ENCODE data around the gene RPA3. TPM values are rescaled to one million over a fixed set of nuclear protein-coding genes. Genes with fewer than 3 reads are reported as not detected.

Gene RPA3
- total RNA-seq, 1 experiment from 2014 or later = 44.2 TPM

DNA sequence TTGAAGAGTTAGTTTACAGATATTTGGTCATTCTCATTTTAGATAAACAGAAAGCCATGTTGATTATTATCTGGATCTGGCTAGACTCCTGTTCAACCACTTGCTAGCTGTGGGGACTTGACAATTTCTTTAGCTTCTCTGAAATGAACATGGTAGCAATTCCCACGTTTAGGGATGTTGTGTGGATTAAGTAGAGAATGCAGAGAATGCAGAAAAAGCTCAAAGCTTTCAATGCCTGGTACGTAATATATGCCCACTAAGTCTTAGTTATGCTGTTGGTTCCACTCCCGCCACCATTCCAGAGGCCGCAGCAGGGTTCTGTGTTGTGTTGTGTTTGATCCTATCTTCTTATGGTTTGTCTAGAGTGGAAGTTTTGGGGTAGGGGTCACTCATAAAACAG lies 39.2 kb upstream of the RPA3 start:
- BruUV-seq (replicated peaks) = no TSS peak
- ChIA-PET CTCF (interaction anchor here (1.1 to 6.6 kb wide), 5 partner anchors 61 to 539 kb away, joined by 3 to 90 read pairs (median 3); no protein-coding TSS in a partner anchor), POLR2A (interaction anchor here (1.1 to 6.7 kb wide), 3 partner anchors 38 to 213 kb away, joined by 3 to 60 read pairs (median 5); no protein-coding TSS in a partner anchor)
- no peak overlapping the region for H3K27ac Mint-ChIP-seq (ENCODE audit: low read depth, unreplicated experiment)
- no peaks in the 10 kb centered on the region for H3K9me3 Mint-ChIP-seq (ENCODE audit: unreplicated experiment)
- intact Hi-C loops (cut with micrococcal nuclease) = no loop called here
- peaks cover 16% of the 10 kb centered on the region for H3K4me1 Mint-ChIP-seq (ENCODE audit: insufficient read depth, unreplicated experiment)
- TF ChIP-seq, protein P1, sequence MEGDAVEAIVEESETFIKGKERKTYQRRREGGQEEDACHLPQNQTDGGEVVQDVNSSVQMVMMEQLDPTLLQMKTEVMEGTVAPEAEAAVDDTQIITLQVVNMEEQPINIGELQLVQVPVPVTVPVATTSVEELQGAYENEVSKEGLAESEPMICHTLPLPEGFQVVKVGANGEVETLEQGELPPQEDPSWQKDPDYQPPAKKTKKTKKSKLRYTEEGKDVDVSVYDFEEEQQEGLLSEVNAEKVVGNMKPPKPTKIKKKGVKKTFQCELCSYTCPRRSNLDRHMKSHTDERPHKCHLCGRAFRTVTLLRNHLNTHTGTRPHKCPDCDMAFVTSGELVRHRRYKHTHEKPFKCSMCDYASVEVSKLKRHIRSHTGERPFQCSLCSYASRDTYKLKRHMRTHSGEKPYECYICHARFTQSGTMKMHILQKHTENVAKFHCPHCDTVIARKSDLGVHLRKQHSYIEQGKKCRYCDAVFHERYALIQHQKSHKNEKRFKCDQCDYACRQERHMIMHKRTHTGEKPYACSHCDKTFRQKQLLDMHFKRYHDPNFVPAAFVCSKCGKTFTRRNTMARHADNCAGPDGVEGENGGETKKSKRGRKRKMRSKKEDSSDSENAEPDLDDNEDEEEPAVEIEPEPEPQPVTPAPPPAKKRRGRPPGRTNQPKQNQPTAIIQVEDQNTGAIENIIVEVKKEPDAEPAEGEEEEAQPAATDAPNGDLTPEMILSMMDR (IDR thresholded peaks at IDR 0.05; ENCODE audit: unreplicated experiment) = no peak
- H3K36me3 Mint-ChIP-seq (ENCODE audit: insufficient read depth, unreplicated experiment) = no peaks in the 10 kb centered on the region
- no peaks in the 10 kb centered on the region for H3K27me3 Mint-ChIP-seq (ENCODE audit: insufficient read depth, unreplicated experiment)
- no peak overlapping the region for H3K4me3 Mint-ChIP-seq (ENCODE audit: unreplicated experiment)
- no peak for DNase-seq (ENCODE audit: unreplicated experiment)

DNA sequence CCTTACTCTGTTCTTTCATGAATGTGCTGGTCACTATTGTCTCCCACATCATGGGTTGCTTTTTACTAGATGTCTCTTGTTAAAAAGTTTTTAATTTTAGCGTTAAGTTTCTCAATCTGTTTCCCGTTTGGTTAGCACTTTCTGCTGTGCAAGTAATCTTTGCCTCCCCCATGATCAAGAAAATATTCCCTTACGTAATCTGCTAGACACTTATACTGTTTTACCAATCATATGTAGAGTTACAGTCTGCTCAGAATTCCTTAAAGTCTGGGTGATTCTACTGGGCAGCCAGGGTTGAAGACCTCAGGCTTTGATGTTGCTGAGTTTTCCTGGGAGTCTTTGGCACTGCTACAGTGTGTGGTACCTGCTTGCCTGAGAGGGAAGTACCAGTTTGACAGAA lies 38.2 kb upstream of the RPA3 start:
- H3K4me1 Mint-ChIP-seq (ENCODE audit: insufficient read depth, unreplicated experiment) = peaks cover 11% of the 10 kb centered on the region
- TF ChIP-seq, protein P1 (IDR thresholded peaks at IDR 0.05; ENCODE audit: unreplicated experiment) = no peak
- no peak overlapping the region for H3K27ac Mint-ChIP-seq (ENCODE audit: low read depth, unreplicated experiment)
- intact Hi-C loops (cut with micrococcal nuclease) = no loop called here
- DNase-seq (ENCODE audit: unreplicated experiment) = no peak
- H3K27me3 Mint-ChIP-seq (ENCODE audit: insufficient read depth, unreplicated experiment) = no peaks in the 10 kb centered on the region
- POLR2A ChIA-PET = interaction anchor here (1.1 to 6.7 kb wide), 5 partner anchors 37 to 214 kb away, joined by 3 to 60 read pairs (median 3); no protein-coding TSS in a partner anchor
- H3K9me3 Mint-ChIP-seq (ENCODE audit: unreplicated experiment) = no peaks in the 10 kb centered on the region
- H3K4me3 Mint-ChIP-seq (ENCODE audit: unreplicated experiment) = no peak overlapping the region
- no peaks in the 10 kb centered on the region for H3K36me3 Mint-ChIP-seq (ENCODE audit: insufficient read depth, unreplicated experiment)
- no TSS peak for BruUV-seq (replicated peaks)
- CTCF ChIA-PET = interaction anchor here (0.5 to 6.6 kb wide), 3 partner anchors 42 to 540 kb away, joined by 5 to 90 read pairs (median 6); no protein-coding TSS in a partner anchor

GRCh38 chr7:7751243-7752092 lies 33.1 kb upstream of the RPA3 start:
- POLR2A ChIA-PET = interaction anchor here (0.7 to 1.4 kb wide), 2 partner anchors 9 to 13 kb away, joined by 4 to 5 read pairs; no protein-coding TSS in a partner anchor
- H3K27ac Mint-ChIP-seq (ENCODE audit: low read depth, unreplicated experiment) = no peak overlapping the region

More at GRCh38 chr7:7751243-7752092, 33.1 kb upstream of the RPA3 start:
- Mint-ChIP-seq H3K9me3 (ENCODE audit: unreplicated experiment) (no peaks in the 10 kb centered on the region), H3K27me3 (ENCODE audit: insufficient read depth, unreplicated experiment) (no peaks in the 10 kb centered on the region), H3K4me1 (ENCODE audit: insufficient read depth, unreplicated experiment) (no peaks in the 10 kb centered on the region), H3K4me3 (ENCODE audit: unreplicated experiment) (no peak overlapping the region), H3K36me3 (ENCODE audit: insufficient read depth, unreplicated experiment) (no peaks in the 10 kb centered on the region)
- BruUV-seq (replicated peaks) = no TSS peak
- DNase-seq (ENCODE audit: unreplicated experiment) = no peak
- CTCF ChIA-PET = interaction anchor here (0.9 kb wide), 1 partner anchor 9 kb away, joined by 4 read pairs; no protein-coding TSS in a partner anchor
- intact Hi-C loops (cut with micrococcal nuclease) = no loop called here
- TF ChIP-seq, protein P1 (IDR thresholded peaks at IDR 0.05; ENCODE audit: unreplicated experiment) = no peak

Measured in MCF 10A (cell line).